RKO (cell line): ENCODE data around the gene SNIP1.
"Not testable (repeated sequence)": the region's sequence is repeated elsewhere in the genome, so short reads cannot be mapped to it uniquely, and the experiment has no call there.

ENCODE experiments used
- DNase-seq: peaks from one replicate; pipeline ENCODE4 v3.0.0-alpha.2; 2016; ENCODE audit warnings: low spot score

Gene SNIP1

GRCh38 chr1:37513795-37514349 is 40.2 kb downstream of the SNIP1 start:
- peak; percentile 47 for DNase-seq

- peak; percentile 70 for DNase-seq
Observed at GRCh38 chr1:37509181-37509580, 44.9 kb downstream of the SNIP1 start.

- DNase-seq: no peak
Observed at GRCh38 chr1:37506740-37507139, 47.4 kb downstream of the SNIP1 start.

- DNase-seq: not testable (repeated sequence)
Observed at GRCh38 chr1:37502791-37503190, 51.3 kb downstream of the SNIP1 start.

GRCh38 chr1:37502104-37502503 is 52.0 kb downstream of the SNIP1 start:
- no peak for DNase-seq

GRCh38 chr1:37501661-37502060 is 52.4 kb downstream of the SNIP1 start:
- no peak for DNase-seq

- DNase-seq: peak; percentile 30
Observed at GRCh38 chr1:37498872-37499617, 55.0 kb downstream of the SNIP1 start.

GRCh38 chr1:37497832-37498231 is 56.3 kb downstream of the SNIP1 start:
- no peak for DNase-seq

- no peak for DNase-seq
Observed at GRCh38 chr1:37495875-37496274, 58.2 kb downstream of the SNIP1 start.

- no peak for DNase-seq
Observed at GRCh38 chr1:37493336-37494098, 60.6 kb downstream of the SNIP1 start.

GRCh38 chr1:37487619-37487984 is 66.5 kb downstream of the SNIP1 start:
- DNase-seq: no peak

- peak; percentile 65 for DNase-seq
Observed at GRCh38 chr1:37486680-37487618, 67.1 kb downstream of the SNIP1 start.

GRCh38 chr1:37485902-37486679 is 68.0 kb downstream of the SNIP1 start:
- no peak for DNase-seq
